OCI-LY3 (cell line): Measurements from ENCODE around the gene PON2.

Experiments
- CTCF ChIP-seq: fragments of 200-600, 300-600 bp; sonication (generic); IDR thresholded peaks from 2 replicates; pipeline ENCODE4 v1.5.1; 2014; ENCODE audit warnings: antibody characterized with exemption, low read length, low read depth
- EZH2phosphoT487 ChIP-seq: fragments of 200-600 bp; shearing (Covaris generic); IDR thresholded peaks from 2 replicates; pipeline ENCODE4 v1.6.1; 2018; ENCODE audit warnings: antibody characterized with exemption, mixed run types, low read depth

- no peak for TF ChIP-seq CTCF
- TF ChIP-seq EZH2phosphoT487: no peak
Measured at GRCh38 chr7:95411666-95412065, 23.2 kb downstream of the PON2 start.
